ENCODE measurements around the gene QRICH1.

- TF ChIP-seq, protein P1, sequence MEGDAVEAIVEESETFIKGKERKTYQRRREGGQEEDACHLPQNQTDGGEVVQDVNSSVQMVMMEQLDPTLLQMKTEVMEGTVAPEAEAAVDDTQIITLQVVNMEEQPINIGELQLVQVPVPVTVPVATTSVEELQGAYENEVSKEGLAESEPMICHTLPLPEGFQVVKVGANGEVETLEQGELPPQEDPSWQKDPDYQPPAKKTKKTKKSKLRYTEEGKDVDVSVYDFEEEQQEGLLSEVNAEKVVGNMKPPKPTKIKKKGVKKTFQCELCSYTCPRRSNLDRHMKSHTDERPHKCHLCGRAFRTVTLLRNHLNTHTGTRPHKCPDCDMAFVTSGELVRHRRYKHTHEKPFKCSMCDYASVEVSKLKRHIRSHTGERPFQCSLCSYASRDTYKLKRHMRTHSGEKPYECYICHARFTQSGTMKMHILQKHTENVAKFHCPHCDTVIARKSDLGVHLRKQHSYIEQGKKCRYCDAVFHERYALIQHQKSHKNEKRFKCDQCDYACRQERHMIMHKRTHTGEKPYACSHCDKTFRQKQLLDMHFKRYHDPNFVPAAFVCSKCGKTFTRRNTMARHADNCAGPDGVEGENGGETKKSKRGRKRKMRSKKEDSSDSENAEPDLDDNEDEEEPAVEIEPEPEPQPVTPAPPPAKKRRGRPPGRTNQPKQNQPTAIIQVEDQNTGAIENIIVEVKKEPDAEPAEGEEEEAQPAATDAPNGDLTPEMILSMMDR (conservative IDR thresholded peaks at IDR 0.05 in 1 of 2, IDR thresholded peaks at IDR 0.05 in 1 of 2; ENCODE audit: low read depth in 1 of 2, low read length in 2 of 2) = no peak
- TF ChIP-seq EZH2 (IDR thresholded peaks at IDR 0.05; ENCODE audit: low read length, missing control alignments) = no peak
These were observed 30.3 kb upstream of the QRICH1 start for GRCh38 chr3:49124203-49124602.
